Upper lobe of left lung (tissue), 6 donors: ENCODE measurements around the gene ZNF280D. TPM values are rescaled to one million over a fixed set of nuclear protein-coding genes. Genes with fewer than 3 reads are reported as not detected.
"Not testable (repeated sequence)": the region's sequence is repeated elsewhere in the genome, so short reads cannot be mapped to it uniquely, and the experiment has no call there.

Experiments used
- ATAC-seq, 2 donors: fragments of 200-7000 bp; cut with Tn5 transposase; one replicate each; pipeline ENCODE4 v1.9.1; 2022; ENCODE audit warnings: mild to moderate bottlenecking in 2 of 2, moderate library complexity in 2 of 2; ENCODE audit not compliant: low FRiP score in 2 of 2
- DNase-seq, 2 donors: peaks; one replicate each; pipeline ENCODE4 v3.0.0-alpha.2; 2019 to 2020
- H3K27ac ChIP-seq, 4 donors: fragments of 200-600 bp; sonication (generic); one replicate each; pipeline ENCODE4 v1.5.1; 2016 to 2019
- H3K27me3 ChIP-seq, 4 donors: fragments of 200-600 bp; sonication (generic); one replicate each; pipeline ENCODE4 v1.5.1; 2017 to 2019
- H3K36me3 ChIP-seq, 4 donors: fragments of 200-600 bp; sonication (generic); one replicate each; pipeline ENCODE4 v1.5.1; 2016 to 2019
- H3K4me1 ChIP-seq, 4 donors: fragments of 200-600 bp; sonication (generic); one replicate each; pipeline ENCODE4 v1.5.1; 2018 to 2019
- H3K4me3 ChIP-seq, 4 donors: fragments of 200-600 bp; sonication (generic); one replicate each; pipeline ENCODE4 v1.5.1; 2017 to 2019; ENCODE audit warnings: mild to moderate bottlenecking in 2 of 4, moderate library complexity in 1 of 4
- H3K9me3 ChIP-seq, 4 donors: fragments of 200-600 bp; sonication (generic); one replicate each; pipeline ENCODE4 v1.5.1; 2018 to 2019
- EP300 ChIP-seq, 4 donors: sonication (generic); formaldehyde crosslinking; IDR thresholded peaks; one replicate each; pipeline ENCODE4 v1.5.1; 2017; ENCODE audit warnings: antibody characterized with exemption in 4 of 4, control low read depth in 2 of 4
- POLR2A ChIP-seq, 4 donors: fragments of 450-650 bp; IDR thresholded peaks; one replicate each; pipeline ENCODE4 v1.5.1; 2016 to 2017; ENCODE audit warnings: antibody characterized with exemption in 4 of 4, mild to moderate bottlenecking in 2 of 4
- POLR2AphosphoS5 ChIP-seq, 2 donors: sonication (generic); formaldehyde crosslinking; IDR thresholded peaks; one replicate each; pipeline ENCODE4 v1.5.1; 2017; ENCODE audit warnings: antibody characterized with exemption in 2 of 2
- WGBS, 2 donors: methylation state at CpG; one replicate each; pipeline ENCODE4 v1.1.5; 2017 to 2018; 5-methylcytosine and 5-hydroxymethylcytosine counted together
- total RNA-seq, 6 donors: library from RNA; depleted of rRNA in 4 of 6; stranded (reverse); fragments of >200 nt in 4 of 6; gene quantifications; one replicate each; pipeline versions ENCODE4 v1.1.0 to v1.2.1, GENCODE V29; 2016 to 2021
- TF ChIP-seq, protein P1 (sequence below), 6 experiments: fragments of 450-650 bp in 4 of 6; fragments of 200-600 bp in 2 of 6; sonication (generic) in 2 of 6; IDR thresholded peaks; one replicate each; pipeline ENCODE4 v1.5.1; 2016 to 2019; ENCODE audit warnings: antibody characterized with exemption in 6 of 6
- donor health status: DM: no; HTN: no; CAD: no; lungs with moderate emphysema.
- donor health status: DM: no; HTN: yes; CAD: no; lungs with severe emphysema.

Gene ZNF280D
- total RNA-seq, 6 donors from 2014 or later, result 21.2 to 67.4 (median 32.3) TPM

DNA sequence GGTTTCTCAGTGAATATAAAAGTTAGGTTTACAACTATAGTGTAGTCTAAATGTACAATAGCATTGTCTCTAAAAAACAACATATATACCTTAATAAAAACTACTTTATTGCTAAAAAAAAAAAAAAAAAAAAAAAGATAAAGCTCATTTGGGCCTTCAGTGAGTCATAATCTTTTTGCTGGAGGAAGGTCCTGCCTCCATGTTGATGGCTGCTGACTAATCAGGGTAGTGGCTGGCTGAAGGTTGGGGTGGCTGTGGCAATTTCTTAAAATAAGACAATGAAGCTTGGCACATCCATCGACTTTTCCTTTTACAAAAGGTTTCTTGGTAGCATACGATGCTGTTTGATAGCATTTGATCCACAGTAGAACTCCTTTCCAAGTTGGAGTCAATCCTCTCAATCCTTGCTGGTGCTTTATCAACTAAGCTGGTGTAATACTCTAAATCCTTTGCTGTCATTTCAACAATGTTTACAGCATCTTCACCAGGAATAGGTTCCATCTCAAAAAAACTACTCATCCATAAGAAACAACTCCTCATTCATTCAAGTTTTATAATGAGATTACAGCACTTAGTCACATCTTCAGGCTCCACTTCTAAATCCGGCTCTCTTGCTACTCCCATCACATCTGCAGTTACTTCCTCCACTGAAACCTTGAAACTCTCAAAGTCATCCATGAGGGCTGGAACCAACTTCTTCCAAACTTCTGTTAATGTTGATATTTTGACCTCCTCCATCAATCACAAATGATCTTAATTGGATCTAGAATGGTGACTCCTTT is 13.3 kb downstream of the ZNF280D start:
- Histone ChIP-seq H3K4me1 (peaks cover 0 to 20% (median 9%) of the 10 kb centered on the region in 4 donors), H3K9me3 (no peaks in the 10 kb centered on the region), H3K27ac (no peak overlapping the region), H3K4me3 (no peak overlapping the region), H3K36me3 (no peaks in the 10 kb centered on the region), H3K27me3 (no peaks in the 10 kb centered on the region)
- TF ChIP-seq POLR2A (IDR thresholded peaks at IDR 0.05) (no peak), POLR2AphosphoS5 (IDR thresholded peaks at IDR 0.05) (no peak), EP300 (IDR thresholded peaks at IDR 0.05) (no peak)
- TF ChIP-seq, protein P1, sequence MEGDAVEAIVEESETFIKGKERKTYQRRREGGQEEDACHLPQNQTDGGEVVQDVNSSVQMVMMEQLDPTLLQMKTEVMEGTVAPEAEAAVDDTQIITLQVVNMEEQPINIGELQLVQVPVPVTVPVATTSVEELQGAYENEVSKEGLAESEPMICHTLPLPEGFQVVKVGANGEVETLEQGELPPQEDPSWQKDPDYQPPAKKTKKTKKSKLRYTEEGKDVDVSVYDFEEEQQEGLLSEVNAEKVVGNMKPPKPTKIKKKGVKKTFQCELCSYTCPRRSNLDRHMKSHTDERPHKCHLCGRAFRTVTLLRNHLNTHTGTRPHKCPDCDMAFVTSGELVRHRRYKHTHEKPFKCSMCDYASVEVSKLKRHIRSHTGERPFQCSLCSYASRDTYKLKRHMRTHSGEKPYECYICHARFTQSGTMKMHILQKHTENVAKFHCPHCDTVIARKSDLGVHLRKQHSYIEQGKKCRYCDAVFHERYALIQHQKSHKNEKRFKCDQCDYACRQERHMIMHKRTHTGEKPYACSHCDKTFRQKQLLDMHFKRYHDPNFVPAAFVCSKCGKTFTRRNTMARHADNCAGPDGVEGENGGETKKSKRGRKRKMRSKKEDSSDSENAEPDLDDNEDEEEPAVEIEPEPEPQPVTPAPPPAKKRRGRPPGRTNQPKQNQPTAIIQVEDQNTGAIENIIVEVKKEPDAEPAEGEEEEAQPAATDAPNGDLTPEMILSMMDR (IDR thresholded peaks at IDR 0.05), result no peak
- ATAC-seq, result no peak
- no peak for DNase-seq
- WGBS, 2 donors, result 92 to 94% methylated on average over 3 of the region's 3 CpGs

DNA sequence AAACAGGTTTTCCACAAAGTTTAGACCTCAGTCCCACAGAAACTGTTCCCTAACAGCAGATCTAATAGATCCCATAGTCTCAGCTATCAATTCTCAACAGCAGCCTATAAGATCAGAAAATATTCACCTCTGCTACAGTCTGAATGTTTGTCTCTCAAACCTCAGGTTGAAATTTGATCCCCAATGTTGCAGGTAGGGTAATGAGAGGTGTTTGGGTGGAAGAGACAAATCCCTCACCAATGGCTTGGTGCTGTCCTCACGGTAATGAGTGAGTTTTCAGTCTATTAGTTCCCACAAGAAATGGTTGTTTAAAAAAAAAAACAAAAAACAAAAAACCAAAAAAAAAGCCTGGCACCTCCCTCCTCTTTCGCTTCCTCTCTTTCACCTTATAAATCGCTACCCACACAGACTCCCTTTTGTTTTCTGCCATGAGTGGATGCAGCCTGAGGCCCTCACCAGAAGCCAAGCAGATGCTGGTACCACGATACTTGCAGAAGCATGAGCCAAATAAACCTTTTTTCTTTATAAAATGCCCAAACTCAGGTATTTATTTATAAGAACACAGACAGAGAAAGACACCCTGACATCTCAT is 14.2 kb downstream of the ZNF280D start:
- Histone ChIP-seq H3K36me3 (no peaks in the 10 kb centered on the region), H3K4me1 (peaks cover 0 to 16% (median 10%) of the 10 kb centered on the region in 4 donors), H3K4me3 (no peak overlapping the region), H3K27ac (no peak overlapping the region), H3K27me3 (no peaks in the 10 kb centered on the region), H3K9me3 (no peaks in the 10 kb centered on the region)
- WGBS, 2 donors, result 86 to 91% methylated on average over 4 of the region's 4 CpGs
- DNase-seq, result no peak
- ATAC-seq, result no peak
- TF ChIP-seq POLR2A (IDR thresholded peaks at IDR 0.05), result no peak
- TF ChIP-seq, protein P1 (IDR thresholded peaks at IDR 0.05), result no peak
- no peak for TF ChIP-seq POLR2AphosphoS5 (IDR thresholded peaks at IDR 0.05)
- TF ChIP-seq EP300 (IDR thresholded peaks at IDR 0.05), result no peak

DNA sequence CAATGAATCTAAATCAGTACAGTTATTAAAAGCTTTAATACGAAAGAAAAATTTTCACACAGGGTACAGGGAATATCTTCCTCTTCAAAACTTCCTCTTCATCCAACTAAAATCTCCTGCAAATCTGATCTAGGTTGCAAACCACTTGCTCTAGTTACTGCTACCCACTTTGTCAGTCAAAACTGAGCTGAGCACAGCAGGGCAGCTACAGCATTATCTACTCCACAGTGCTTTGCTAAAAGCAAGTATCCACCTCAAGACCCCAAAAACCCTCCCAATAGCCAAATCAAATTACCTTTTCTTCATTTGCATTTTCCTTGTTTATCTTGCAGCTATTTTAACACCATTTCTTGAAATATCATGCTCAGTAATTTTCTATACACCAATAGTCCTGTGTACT is 14.7 kb downstream of the ZNF280D start:
- Histone ChIP-seq H3K9me3 (no peaks in the 10 kb centered on the region), H3K4me1 (peaks cover 0 to 16% (median 8%) of the 10 kb centered on the region in 4 donors), H3K36me3 (no peaks in the 10 kb centered on the region), H3K27me3 (no peaks in the 10 kb centered on the region), H3K27ac (no peak overlapping the region), H3K4me3 (no peak overlapping the region)
- no peak for TF ChIP-seq EP300 (IDR thresholded peaks at IDR 0.05)
- TF ChIP-seq POLR2AphosphoS5 (IDR thresholded peaks at IDR 0.05), result no peak
- no peak for TF ChIP-seq POLR2A (IDR thresholded peaks at IDR 0.05)
- ATAC-seq, result no peak
- 87 to 90% methylated on average over 1 of the region's 1 CpG for WGBS, 2 donors
- no peak for DNase-seq

DNA sequence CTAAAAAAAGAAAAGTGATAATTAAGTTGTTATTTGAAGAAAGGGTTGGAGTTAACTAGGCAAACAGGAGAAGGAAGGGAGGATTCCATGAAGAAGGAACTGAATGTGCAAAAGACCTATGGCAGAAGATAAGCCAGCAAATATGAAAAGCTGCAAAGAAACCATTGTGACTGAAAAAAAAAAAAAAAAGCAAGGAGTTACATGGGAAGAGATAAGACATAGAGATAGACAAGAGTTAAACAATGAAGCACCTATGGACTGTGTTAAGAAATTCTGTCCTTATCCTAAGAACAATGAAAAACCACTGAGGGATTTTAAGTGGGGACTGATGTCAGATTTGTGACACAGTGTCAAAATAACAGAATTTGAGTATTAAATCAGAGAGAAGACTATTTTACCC is 17.0 kb downstream of the ZNF280D start:
- Histone ChIP-seq H3K36me3 (no peaks in the 10 kb centered on the region), H3K27ac (no peak overlapping the region), H3K9me3 (no peaks in the 10 kb centered on the region), H3K4me3 (no peak overlapping the region), H3K4me1 (peaks cover 0 to 9% (median 5%) of the 10 kb centered on the region in 4 donors), H3K27me3 (no peaks in the 10 kb centered on the region)
- ATAC-seq (no peak), DNase-seq (no peak)
- no peak for TF ChIP-seq EP300 (IDR thresholded peaks at IDR 0.05)
- TF ChIP-seq, protein P1 (IDR thresholded peaks at IDR 0.05), result no peak

DNA sequence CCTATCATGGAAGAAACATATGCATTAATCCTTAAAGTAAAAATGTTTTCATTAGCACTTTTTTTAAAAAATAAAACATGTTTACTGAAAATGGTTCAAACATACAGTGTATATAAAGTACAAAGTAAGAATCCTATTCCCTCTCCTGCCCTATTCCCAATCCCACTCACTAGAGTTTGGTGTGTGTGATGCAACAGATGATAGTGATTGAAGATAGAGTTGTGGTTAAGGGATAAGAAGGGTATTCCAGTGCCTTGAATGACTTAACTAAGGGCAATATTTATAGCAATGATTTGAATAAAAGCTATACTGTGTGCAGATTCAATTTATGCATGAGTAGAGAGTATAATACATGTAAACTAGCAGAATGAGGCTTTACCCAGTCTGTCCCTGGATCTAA is 18.1 kb downstream of the ZNF280D start:
- ATAC-seq (no peak), DNase-seq (no peak)
- no peaks in the 10 kb centered on the region for H3K27me3 ChIP-seq
- H3K36me3 ChIP-seq, result no peaks in the 10 kb centered on the region
- H3K27ac ChIP-seq, result no peak overlapping the region
- TF ChIP-seq POLR2AphosphoS5 (IDR thresholded peaks at IDR 0.05) (no peak), POLR2A (IDR thresholded peaks at IDR 0.05) (no peak), EP300 (IDR thresholded peaks at IDR 0.05) (no peak)
- TF ChIP-seq, protein P1 (IDR thresholded peaks at IDR 0.05), result no peak
- H3K4me3 ChIP-seq, result no peak overlapping the region
- H3K4me1 ChIP-seq, result peaks cover 0 to 9% (median 4%) of the 10 kb centered on the region in 4 donors
- H3K9me3 ChIP-seq, result no peaks in the 10 kb centered on the region

DNA sequence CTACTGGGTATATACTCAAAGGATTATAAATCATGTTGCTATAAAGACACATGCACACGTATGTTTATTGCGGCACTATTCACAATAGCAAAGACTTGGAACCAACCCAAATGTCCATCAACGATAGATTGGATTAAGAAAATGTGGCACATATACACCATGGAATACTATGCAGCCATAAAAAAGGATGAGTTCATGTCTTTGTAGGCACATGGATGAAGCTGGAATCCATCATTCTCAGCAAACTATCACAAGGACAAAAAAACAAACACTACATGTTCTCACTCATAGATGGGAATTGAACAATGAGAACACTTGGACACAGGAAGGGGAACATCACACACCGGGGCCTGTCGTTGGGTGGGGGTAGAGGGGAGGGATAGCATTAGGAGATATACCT is 23.8 kb downstream of the ZNF280D start:
- H3K27me3 ChIP-seq, H3K9me3 ChIP-seq, H3K4me3 ChIP-seq, ATAC-seq, H3K27ac ChIP-seq, DNase-seq, H3K4me1 ChIP-seq: not testable (repeated sequence)
- 94 to 95% methylated on average over 5 of the region's 5 CpGs for WGBS, 2 donors
- peaks cover 0 to 15% (median 0%) of the 10 kb centered on the region in 4 donors for H3K36me3 ChIP-seq
